ENCODE measurements around the gene MVB12B. TPM values are rescaled to one million over a fixed set of nuclear protein-coding genes. Genes with fewer than 3 reads are reported as not detected.

The MVB12B gene
- total RNA-seq, 4 donors from 2014 or later: 15.7 to 27.3 (median 22.7) TPM

DNA sequence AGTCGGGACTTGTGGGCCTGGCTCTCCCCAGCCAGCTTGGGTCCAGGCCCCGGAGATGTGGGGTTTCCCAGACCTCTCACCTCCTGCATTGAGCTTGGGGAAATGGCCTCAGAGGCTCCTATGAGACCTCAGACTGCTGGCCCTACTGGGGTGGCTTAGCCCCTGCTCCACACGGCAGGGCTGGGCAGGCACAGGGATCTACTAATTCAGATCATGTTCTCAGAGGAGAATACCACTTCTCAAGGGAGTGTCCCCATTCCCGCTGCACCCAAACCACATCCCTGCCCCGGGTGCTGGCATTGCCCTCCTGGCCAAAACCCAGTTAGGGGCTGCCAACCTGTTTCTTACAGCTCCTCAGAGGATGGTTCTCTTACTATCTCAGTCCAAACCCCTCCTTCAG is 205.0 kb downstream of the MVB12B start:
- Histone ChIP-seq H3K27me3 (peaks cover 61% of the 10 kb centered on the region), H3K4me1 (no peaks in the 10 kb centered on the region), H3K9me3 (no peaks in the 10 kb centered on the region), H3K36me3 (no peaks in the 10 kb centered on the region), H3K27ac (no peak overlapping the region), H3K4me3 (no peak overlapping the region)
- TF ChIP-seq, protein P1, sequence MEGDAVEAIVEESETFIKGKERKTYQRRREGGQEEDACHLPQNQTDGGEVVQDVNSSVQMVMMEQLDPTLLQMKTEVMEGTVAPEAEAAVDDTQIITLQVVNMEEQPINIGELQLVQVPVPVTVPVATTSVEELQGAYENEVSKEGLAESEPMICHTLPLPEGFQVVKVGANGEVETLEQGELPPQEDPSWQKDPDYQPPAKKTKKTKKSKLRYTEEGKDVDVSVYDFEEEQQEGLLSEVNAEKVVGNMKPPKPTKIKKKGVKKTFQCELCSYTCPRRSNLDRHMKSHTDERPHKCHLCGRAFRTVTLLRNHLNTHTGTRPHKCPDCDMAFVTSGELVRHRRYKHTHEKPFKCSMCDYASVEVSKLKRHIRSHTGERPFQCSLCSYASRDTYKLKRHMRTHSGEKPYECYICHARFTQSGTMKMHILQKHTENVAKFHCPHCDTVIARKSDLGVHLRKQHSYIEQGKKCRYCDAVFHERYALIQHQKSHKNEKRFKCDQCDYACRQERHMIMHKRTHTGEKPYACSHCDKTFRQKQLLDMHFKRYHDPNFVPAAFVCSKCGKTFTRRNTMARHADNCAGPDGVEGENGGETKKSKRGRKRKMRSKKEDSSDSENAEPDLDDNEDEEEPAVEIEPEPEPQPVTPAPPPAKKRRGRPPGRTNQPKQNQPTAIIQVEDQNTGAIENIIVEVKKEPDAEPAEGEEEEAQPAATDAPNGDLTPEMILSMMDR (IDR thresholded peaks at IDR 0.05): no peak
- TF ChIP-seq POLR2A (IDR thresholded peaks at IDR 0.05): no peak
- no peak for TF ChIP-seq POLR2AphosphoS5 (IDR thresholded peaks at IDR 0.05)
- no peak for TF ChIP-seq EP300 (IDR thresholded peaks at IDR 0.05; ENCODE audit: low read depth)
- intact Hi-C loops (cut with DNase I; ENCODE audit: low total_unique reads) (no loop called here), in situ Hi-C loops (cut with MboI; ENCODE audit: low pct_ligation_motif_present in 1 of 4, low pct_unique_long_range_greater_than_20kb in 1 of 4, low sequenced_read_pairs in 3 of 4) (no loop called here)
- 64% methylated on average over 5 of the region's 5 CpGs; no CpG with 5 or more reads in 1 of the 2 donors for WGBS, 2 donors (ENCODE audit: low coverage in 1 of 2)
- no peak for DNase-seq

- Histone ChIP-seq H3K4me3 (no peak overlapping the region), H3K9me3 (no peaks in the 10 kb centered on the region), H3K36me3 (no peaks in the 10 kb centered on the region), H3K4me1 (no peaks in the 10 kb centered on the region), H3K27me3 (peaks cover 60% of the 10 kb centered on the region), H3K27ac (no peak overlapping the region)
- intact Hi-C loops (cut with DNase I; ENCODE audit: low total_unique reads): no loop called here
- TF ChIP-seq POLR2A (IDR thresholded peaks at IDR 0.05) (no peak), POLR2AphosphoS5 (IDR thresholded peaks at IDR 0.05) (no peak), EP300 (IDR thresholded peaks at IDR 0.05; ENCODE audit: low read depth) (no peak)
- TF ChIP-seq, protein P1 (IDR thresholded peaks at IDR 0.05): no peak
- DNase-seq: no peak
- in situ Hi-C loops (cut with MboI; ENCODE audit: low pct_ligation_motif_present in 1 of 4, low pct_unique_long_range_greater_than_20kb in 1 of 4, low sequenced_read_pairs in 3 of 4): no loop called here
- WGBS, 2 donors (ENCODE audit: low coverage in 1 of 2): 78% methylated on average over 9 of the region's 9 CpGs; no CpG with 5 or more reads in 1 of the 2 donors
Measured at GRCh38 chr9:126532019-126532462, 205.4 kb downstream of the MVB12B start.

- Histone ChIP-seq H3K27me3 (peaks cover 58% of the 10 kb centered on the region), H3K4me3 (no peak overlapping the region), H3K4me1 (no peaks in the 10 kb centered on the region), H3K9me3 (no peaks in the 10 kb centered on the region), H3K27ac (no peak overlapping the region), H3K36me3 (no peaks in the 10 kb centered on the region)
- in situ Hi-C loops (cut with MboI; ENCODE audit: low pct_ligation_motif_present in 1 of 4, low pct_unique_long_range_greater_than_20kb in 1 of 4, low sequenced_read_pairs in 3 of 4): no loop called here
- intact Hi-C loops (cut with DNase I; ENCODE audit: low total_unique reads): no loop called here
- WGBS, 2 donors (ENCODE audit: low coverage in 1 of 2): 74% methylated on average over 8 of the region's 8 CpGs; no CpG with 5 or more reads in 1 of the 2 donors
- DNase-seq: no peak
- TF ChIP-seq POLR2AphosphoS5 (IDR thresholded peaks at IDR 0.05) (no peak), EP300 (IDR thresholded peaks at IDR 0.05; ENCODE audit: low read depth) (no peak)
- TF ChIP-seq, protein P1 (IDR thresholded peaks at IDR 0.05): no peak
Measured at GRCh38 chr9:126532489-126532888, 205.9 kb downstream of the MVB12B start.

GRCh38 chr9:126532951-126533925 is 206.6 kb downstream of the MVB12B start:
- Histone ChIP-seq H3K27me3 (peaks cover 55% of the 10 kb centered on the region), H3K4me1 (no peaks in the 10 kb centered on the region), H3K4me3 (no peak overlapping the region), H3K36me3 (no peaks in the 10 kb centered on the region), H3K9me3 (no peaks in the 10 kb centered on the region), H3K27ac (peak overlapping the region in 1 of 4 donors; percentile 33)
- 65 to 72% methylated on average over 5 to 24 of the region's 24 CpGs for WGBS, 2 donors (ENCODE audit: low coverage in 1 of 2)
- DNase-seq: no peak
- in situ Hi-C loops (cut with MboI; ENCODE audit: low pct_ligation_motif_present in 1 of 4, low pct_unique_long_range_greater_than_20kb in 1 of 4, low sequenced_read_pairs in 3 of 4): no loop called here
- intact Hi-C loops (cut with DNase I; ENCODE audit: low total_unique reads): no loop called here
- TF ChIP-seq, protein P1 (IDR thresholded peaks at IDR 0.05): no peak
- no peak for TF ChIP-seq POLR2AphosphoS5 (IDR thresholded peaks at IDR 0.05)
- no peak for TF ChIP-seq EP300 (IDR thresholded peaks at IDR 0.05; ENCODE audit: low read depth)
- no peak for TF ChIP-seq POLR2A (IDR thresholded peaks at IDR 0.05)
